Lower leg skin (tissue), 3 donors: ENCODE data around the gene RET.

Source experiments
- POLR2A ChIP-seq, 2 donors: fragments of 450-650 bp; IDR thresholded peaks; one replicate each; pipeline ENCODE4 v1.6.1; 2016 to 2017; ENCODE audit warnings: antibody characterized with exemption in 2 of 2, mild to moderate bottlenecking in 1 of 2, moderate library complexity in 1 of 2
- TF ChIP-seq, protein P1 (sequence below), 3 donors: fragments of 450-650 bp; IDR thresholded peaks; one replicate each; pipeline ENCODE4 v1.5.1; 2016; ENCODE audit warnings: antibody characterized with exemption in 3 of 3, mild to moderate bottlenecking in 3 of 3, moderate library complexity in 2 of 3

DNA sequence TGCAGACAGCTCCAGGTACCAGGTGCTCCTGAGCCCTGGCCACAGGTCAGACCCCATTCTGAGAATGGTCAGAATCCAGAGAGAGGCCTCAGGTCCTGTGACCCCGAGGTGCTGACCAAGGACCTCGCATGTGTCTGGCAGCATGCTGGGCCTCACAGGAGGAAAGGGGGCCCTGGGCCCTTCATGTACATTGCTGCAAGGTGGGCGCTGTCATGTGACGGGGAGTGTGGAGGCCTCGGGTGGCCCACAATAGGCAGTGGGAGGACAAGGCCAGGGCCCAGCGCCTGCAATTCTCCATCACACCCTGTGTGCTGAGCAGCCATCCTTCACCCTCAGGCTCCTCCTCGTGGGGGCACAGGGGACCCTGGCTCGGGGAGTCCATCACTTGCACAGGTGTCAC lies 15.5 kb upstream of the RET start:
- no peak for TF ChIP-seq POLR2A (IDR thresholded peaks at IDR 0.05)
- TF ChIP-seq, protein P1, sequence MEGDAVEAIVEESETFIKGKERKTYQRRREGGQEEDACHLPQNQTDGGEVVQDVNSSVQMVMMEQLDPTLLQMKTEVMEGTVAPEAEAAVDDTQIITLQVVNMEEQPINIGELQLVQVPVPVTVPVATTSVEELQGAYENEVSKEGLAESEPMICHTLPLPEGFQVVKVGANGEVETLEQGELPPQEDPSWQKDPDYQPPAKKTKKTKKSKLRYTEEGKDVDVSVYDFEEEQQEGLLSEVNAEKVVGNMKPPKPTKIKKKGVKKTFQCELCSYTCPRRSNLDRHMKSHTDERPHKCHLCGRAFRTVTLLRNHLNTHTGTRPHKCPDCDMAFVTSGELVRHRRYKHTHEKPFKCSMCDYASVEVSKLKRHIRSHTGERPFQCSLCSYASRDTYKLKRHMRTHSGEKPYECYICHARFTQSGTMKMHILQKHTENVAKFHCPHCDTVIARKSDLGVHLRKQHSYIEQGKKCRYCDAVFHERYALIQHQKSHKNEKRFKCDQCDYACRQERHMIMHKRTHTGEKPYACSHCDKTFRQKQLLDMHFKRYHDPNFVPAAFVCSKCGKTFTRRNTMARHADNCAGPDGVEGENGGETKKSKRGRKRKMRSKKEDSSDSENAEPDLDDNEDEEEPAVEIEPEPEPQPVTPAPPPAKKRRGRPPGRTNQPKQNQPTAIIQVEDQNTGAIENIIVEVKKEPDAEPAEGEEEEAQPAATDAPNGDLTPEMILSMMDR (IDR thresholded peaks at IDR 0.05), result no peak
